GM23338 (cell line): ENCODE measurements around the gene KIFC3. TPM values are rescaled to one million over a fixed set of nuclear protein-coding genes. Genes with fewer than 3 reads are reported as not detected.

Source experiments
- ATAC-seq: fragments of 200-7000 bp; cut with Tn5 transposase; 3 replicates; pipeline ENCODE4 v1.9.1; 2020
- DNase-seq: peaks from one replicate; pipeline ENCODE4 v3.0.0-alpha.2; 2015; ENCODE audit warnings: low spot score
- H2AFZ ChIP-seq: fragments of 200-600 bp; sonication (generic); 2 replicates; pipeline ENCODE4 v1.8.0; 2016; ENCODE audit warnings: antibody characterized with exemption, mild to moderate bottlenecking, moderate library complexity
- H3F3A ChIP-seq: fragments of 200-600 bp; sonication (generic); replicated peaks from 2 replicates; pipeline ENCODE4 v1.8.0; 2017; ENCODE audit warnings: antibody characterized with exemption, mixed run types, low read depth
- H3K27ac ChIP-seq: fragments of 200-600 bp; sonication (generic); 2 replicates; pipeline ENCODE4 v1.6.1; 2016; ENCODE audit warnings: low read depth
- H3K27me3 ChIP-seq: fragments of 200-600 bp; sonication (generic); 2 replicates; pipeline ENCODE4 v1.8.0; 2016; ENCODE audit warnings: mild to moderate bottlenecking, mixed run types, moderate library complexity; ENCODE audit not compliant: insufficient read depth
- H3K36me3 ChIP-seq: fragments of 200-600 bp; sonication (generic); 2 replicates; pipeline ENCODE4 v1.8.0; 2016; ENCODE audit warnings: mild to moderate bottlenecking; ENCODE audit not compliant: insufficient read depth
- H3K4me1 ChIP-seq: fragments of 200-600 bp; sonication (generic); 2 replicates; pipeline ENCODE4 v1.8.0; 2016; ENCODE audit warnings: mild to moderate bottlenecking, moderate library complexity; ENCODE audit not compliant: insufficient read depth
- H3K4me2 ChIP-seq: fragments of 200-600 bp; sonication (generic); 2 replicates; pipeline ENCODE4 v1.7.1; 2017; ENCODE audit warnings: mixed run types
- H3K4me3 ChIP-seq: fragments of 200-600 bp; sonication (generic); 2 replicates; pipeline ENCODE4 v1.6.1; 2016; ENCODE audit warnings: mixed run types
- H3K79me2 ChIP-seq: fragments of 200-600 bp; sonication (generic); replicated peaks from 2 replicates; pipeline ENCODE4 v1.8.0; 2017; ENCODE audit warnings: mild to moderate bottlenecking; ENCODE audit not compliant: insufficient read depth
- H3K9me2 ChIP-seq: fragments of 200-600 bp; sonication (generic); 2 replicates; pipeline ENCODE4 v1.8.0; 2017; ENCODE audit not compliant: insufficient read depth
- H4K20me1 ChIP-seq: fragments of 200-600 bp; sonication (generic); replicated peaks from 2 replicates; pipeline ENCODE4 v1.8.0; 2017; ENCODE audit warnings: mild to moderate bottlenecking; ENCODE audit not compliant: insufficient read depth
- H3K27ac Mint-ChIP-seq: 2 replicates; pipeline ENCODE4 v1.8.0; 2020; ENCODE audit warnings: inconsistent platforms, mild to moderate bottlenecking, moderate library complexity, mixed read lengths
- H3K27me3 Mint-ChIP-seq: 3 replicates; pipeline ENCODE4 v1.8.0; 2022; ENCODE audit warnings: low read depth, mild to moderate bottlenecking, moderate library complexity, mixed read lengths, inconsistent platforms; ENCODE audit not compliant: insufficient read depth, poor library complexity
- H3K36me3 Mint-ChIP-seq: 3 replicates; pipeline ENCODE4 v1.8.0; 2021; ENCODE audit warnings: low read depth, mild to moderate bottlenecking, inconsistent platforms, moderate library complexity, mixed read lengths
- H3K4me1 Mint-ChIP-seq: 3 replicates; pipeline ENCODE4 v1.8.0; 2020; ENCODE audit warnings: mild to moderate bottlenecking, inconsistent platforms, mixed read lengths
- H3K4me3 Mint-ChIP-seq: 3 replicates; pipeline ENCODE4 v1.8.0; 2021; ENCODE audit warnings: moderate library complexity, mild to moderate bottlenecking, inconsistent platforms, mixed read lengths
- H3K9me3 Mint-ChIP-seq: 3 replicates; pipeline ENCODE4 v1.8.0; 2020; ENCODE audit warnings: moderate library complexity, mild to moderate bottlenecking, inconsistent platforms, mixed read lengths
- CREB1 ChIP-seq: fragments of 250-450 bp; sonication (Bioruptor Pico); IDR thresholded peaks from 2 replicates; pipeline ENCODE4 v1.5.0; 2020; ENCODE audit warnings: low read depth, mild to moderate bottlenecking, moderate library complexity
- CTCF ChIP-seq, 2 experiments: fragments of 200-600 bp in 1 of 2; sonication (generic) in 1 of 2; conservative IDR thresholded peaks; 2 replicates each; pipeline versions ENCODE4 v1.5.1 to v1.6.1; 2016 to 2017; ENCODE audit warnings: antibody characterized with exemption in 2 of 2, low read depth in 2 of 2, mild to moderate bottlenecking in 2 of 2, moderate library complexity in 1 of 2
- ETS1 ChIP-seq: IDR thresholded peaks from 2 replicates; pipeline ENCODE4 v1.6.1; 2016; ENCODE audit warnings: antibody characterized with exemption
- EZH2 ChIP-seq: fragments of 200-600 bp; sonication (generic); IDR thresholded peaks from one replicate; pipeline ENCODE4 v1.8.0; 2017; ENCODE audit warnings: antibody characterized with exemption, mild to moderate bottlenecking, low read depth; ENCODE audit not compliant: unreplicated experiment
- EZH2phosphoT487 ChIP-seq: fragments of 200-600 bp; sonication (generic); IDR thresholded peaks from one replicate; pipeline ENCODE4 v1.8.1; 2018; ENCODE audit warnings: antibody characterized with exemption; ENCODE audit not compliant: unreplicated experiment
- JUNB ChIP-seq: IDR thresholded peaks from one replicate; pipeline ENCODE4 v1.6.1; 2016; ENCODE audit warnings: antibody characterized with exemption; ENCODE audit not compliant: unreplicated experiment
- NANOG ChIP-seq: IDR thresholded peaks from 2 replicates; pipeline ENCODE4 v1.6.1; 2016; ENCODE audit warnings: antibody characterized with exemption, borderline replicate concordance
- POLR2AphosphoS5 ChIP-seq: IDR thresholded peaks from 2 replicates; pipeline ENCODE4 v1.6.1; 2016; ENCODE audit warnings: antibody characterized with exemption, low read depth
- REST ChIP-seq: IDR thresholded peaks from one replicate; pipeline ENCODE4 v1.6.1; 2018; ENCODE audit warnings: antibody characterized with exemption; ENCODE audit not compliant: unreplicated experiment
- STAT1 ChIP-seq: IDR thresholded peaks from one replicate; pipeline ENCODE4 v1.6.1; 2016; ENCODE audit warnings: antibody characterized with exemption; ENCODE audit not compliant: unreplicated experiment
- ZNF114 ChIP-seq: fragments of 250-450 bp; sonication (Bioruptor Pico); IDR thresholded peaks from 2 replicates; pipeline ENCODE4 v1.5.0; 2020; ENCODE audit warnings: mild to moderate bottlenecking, moderate library complexity
- ZNF331 ChIP-seq: fragments of 250-450 bp; sonication (Bioruptor Pico); IDR thresholded peaks from 2 replicates; pipeline ENCODE4 v1.5.0; 2020; ENCODE audit warnings: low read depth, mild to moderate bottlenecking, moderate library complexity
- ZNF462 ChIP-seq: fragments of 250-450 bp; sonication (Bioruptor Pico); IDR thresholded peaks from 2 replicates; pipeline ENCODE4 v1.5.0; 2020; ENCODE audit warnings: mild to moderate bottlenecking, moderate library complexity
- polyA plus RNA-seq: library from polyadenylated mRNA; unstranded; fragments of >200 nt; fragmentation: Nextera tagmentation; extraction: Ambion mirVana; gene quantifications from 2 replicates; pipeline ENCODE4 v1.2.1, GENCODE V29; 2016
- total RNA-seq: library from RNA; depleted of rRNA; stranded (reverse); fragments of >200 nt; shearing (Covaris generic); gene quantifications from 2 replicates; pipeline ENCODE4 v1.2.3, GENCODE V29; 2014

KIFC3 gene
- total and polyA plus RNA-seq, 2 experiments from 2014 or later, result 4.4 to 12.5 TPM

- Histone ChIP-seq H3K4me3 (no peak overlapping the region), H4K20me1 (no peaks in the 10 kb centered on the region; the same call in 1 of the 2 replicates), H3F3A (no peaks in the 10 kb centered on the region), H3K79me2 (no peaks in the 10 kb centered on the region), H3K4me2 (no peak overlapping the region), H3K27me3 (no peaks in the 10 kb centered on the region), H3K36me3 (no peaks in the 10 kb centered on the region), H3K27ac (no peak overlapping the region), H3K4me1 (peaks cover 8% of the 10 kb centered on the region), H2AFZ (no peak overlapping the region), H3K9me2 (no peaks in the 10 kb centered on the region)
- Mint-ChIP-seq H3K27ac (no peak overlapping the region), H3K27me3 (peaks cover 13% of the 10 kb centered on the region), H3K9me3 (no peaks in the 10 kb centered on the region), H3K36me3 (no peaks in the 10 kb centered on the region; the same call in 2 of the 3 replicates), H3K4me3 (no peak overlapping the region), H3K4me1 (peaks cover 19% of the 10 kb centered on the region)
- DNase-seq (no peak), ATAC-seq (no peak)
- TF ChIP-seq EZH2 (no peak), CREB1 (no peak), JUNB (no peak), STAT1 (no peak), ZNF462 (no peak), ETS1 (no peak), ZNF331 (no peak), POLR2AphosphoS5 (no peak), CTCF (conservative IDR thresholded peaks at IDR 0.05; ENCODE audit: low read depth in 2 of 2) (no peak), EZH2phosphoT487 (no peak), ZNF114 (CRISPR knock-in tag) (no peak), REST (no peak), NANOG (no peak)
These were observed 31.9 kb downstream of the KIFC3 start for GRCh38 chr16:57770361-57770760.
